ENCODE data around the gene RPL38.

The RPL38 gene

GRCh38 chr17:74210191-74211140, 7.0 kb downstream of the RPL38 start:
- no peak for DNase-seq (ENCODE audit: low read depth, low spot score)

GRCh38 chr17:74211141-74211911, 7.8 kb downstream of the RPL38 start:
- DNase-seq (ENCODE audit: low read depth, low spot score) = peak; percentile 40

GRCh38 chr17:74211912-74212208, 8.4 kb downstream of the RPL38 start:
- DNase-seq (ENCODE audit: low read depth, low spot score) = no peak

- no peak for DNase-seq (ENCODE audit: low read depth, low spot score)
These were observed 8.9 kb downstream of the RPL38 start for GRCh38 chr17:74212209-74212912.

- DNase-seq (ENCODE audit: low read depth, low spot score) = no peak
These were observed 9.7 kb downstream of the RPL38 start, which contains the start of gene TTYH2 for GRCh38 chr17:74212913-74213791. TSS of gene TTYH2 (plus strand) at chr17:74213571. CDS start at chr17:74213588, 17 bp downstream.

GRCh38 chr17:74213861-74214391, 10.4 kb downstream of the RPL38 start:
- no peak for DNase-seq (ENCODE audit: low read depth, low spot score)

GRCh38 chr17:74214484-74215341, 11.2 kb downstream of the RPL38 start:
- DNase-seq (ENCODE audit: low read depth, low spot score) = no peak

- DNase-seq (ENCODE audit: low read depth, low spot score) = no peak
These were observed 11.9 kb downstream of the RPL38 start for GRCh38 chr17:74215342-74215727.

GRCh38 chr17:74216505-74216904, 13.0 kb downstream of the RPL38 start:
- no peak for DNase-seq (ENCODE audit: low read depth, low spot score)

- DNase-seq (ENCODE audit: low read depth, low spot score) = no peak
These were observed 13.7 kb downstream of the RPL38 start for GRCh38 chr17:74217037-74217730.

- DNase-seq (ENCODE audit: low read depth, low spot score) = no peak
These were observed 14.4 kb downstream of the RPL38 start for GRCh38 chr17:74217888-74218287.

- DNase-seq (ENCODE audit: low read depth, low spot score) = no peak
These were observed 15.0 kb downstream of the RPL38 start for GRCh38 chr17:74218436-74218835.

GRCh38 chr17:74219576-74220133, 16.2 kb downstream of the RPL38 start:
- no peak for DNase-seq (ENCODE audit: low read depth, low spot score)

GRCh38 chr17:74220219-74220618, 16.7 kb downstream of the RPL38 start:
- DNase-seq (ENCODE audit: low read depth, low spot score) = no peak

GRCh38 chr17:74220946-74221818, 17.7 kb downstream of the RPL38 start:
- no peak for DNase-seq (ENCODE audit: low read depth, low spot score)

- no peak for DNase-seq (ENCODE audit: low read depth, low spot score)
These were observed 18.9 kb downstream of the RPL38 start for GRCh38 chr17:74222399-74222798.

- no peak for DNase-seq (ENCODE audit: low read depth, low spot score)
These were observed 20.4 kb downstream of the RPL38 start for GRCh38 chr17:74223901-74224300.

Measured in iPS DF 19.7 (cell line).